GM18519 (cell line): Measurements from ENCODE around the gene OMG.
"Not testable (repeated sequence)": the region's sequence is repeated elsewhere in the genome, so short reads cannot be mapped to it uniquely, and the experiment has no call there.

Source experiments
- ATAC-seq: cut with Tn5 transposase; IDR thresholded peaks from one replicate; pipeline ENCODE4 v1.9.1; 2021; ENCODE audit warnings: mild to moderate bottlenecking, moderate library complexity; ENCODE audit not compliant: unreplicated experiment, low FRiP score

The OMG gene

GRCh38 chr17:31297090-31297489 lies at the start of gene OMG:
OMG (minus strand) TSS chr17:31297239; CDS start chr17:31296331, 908 bp downstream.
- ATAC-seq: no peak

- not testable (repeated sequence) for ATAC-seq
These were observed 48.2 kb upstream of the OMG start for GRCh38 chr17:31345191-31345747.

- no peak for ATAC-seq
These were observed 43.0 kb upstream of the OMG start for GRCh38 chr17:31339906-31340661.

GRCh38 chr17:31329221-31329620 lies 32.2 kb upstream of the OMG start:
- no peak for ATAC-seq

GRCh38 chr17:31328160-31328535 lies 31.1 kb upstream of the OMG start:
- ATAC-seq: no peak

- ATAC-seq: no peak
These were observed 30.6 kb upstream of the OMG start for GRCh38 chr17:31327534-31328159.

- no peak for ATAC-seq
These were observed 26.5 kb upstream of the OMG start for GRCh38 chr17:31323551-31323950.

GRCh38 chr17:31321966-31322365 lies 24.9 kb upstream of the OMG start:
- no peak for ATAC-seq

- no peak for ATAC-seq
These were observed 24.4 kb upstream of the OMG start, which contains the start of gene EVI2A for GRCh38 chr17:31321481-31321880. EVI2A (minus strand) TSS chr17:31321622; CDS start chr17:31319013, 2,609 bp downstream.

GRCh38 chr17:31320791-31321190 lies 23.8 kb upstream of the OMG start:
- ATAC-seq: no peak

GRCh38 chr17:31320241-31320640 lies 23.2 kb upstream of the OMG start:
- no peak for ATAC-seq

GRCh38 chr17:31318851-31319661 lies 22.0 kb upstream of the OMG start:
- ATAC-seq: no peak

- ATAC-seq: no peak
These were observed 21.3 kb upstream of the OMG start for GRCh38 chr17:31318298-31318801.

GRCh38 chr17:31314782-31315100 lies 17.7 kb upstream of the OMG start:
- ATAC-seq: no peak

- no peak for ATAC-seq
These were observed 17.1 kb upstream of the OMG start, which contains the start of gene EVI2B for GRCh38 chr17:31313982-31314781. EVI2B (minus strand) TSS chr17:31314054; CDS start chr17:31305609, 8,445 bp downstream.

- ATAC-seq: not testable (repeated sequence)
These were observed 15.2 kb upstream of the OMG start for GRCh38 chr17:31312223-31312622.

GRCh38 chr17:31311526-31311925 lies 14.5 kb upstream of the OMG start:
- no peak for ATAC-seq

- no peak for ATAC-seq
These were observed 13.8 kb upstream of the OMG start for GRCh38 chr17:31310886-31311285.

GRCh38 chr17:31310260-31310659 lies 13.2 kb upstream of the OMG start:
- no peak for ATAC-seq

GRCh38 chr17:31309556-31309955 lies 12.5 kb upstream of the OMG start:
- ATAC-seq: no peak
